NCI-H1694 treated with DMSO at 0.1 percent for 48 hours (cell line): ENCODE results near the gene GLS.
A peak's percentile ranks its signal among the peaks of the same experiment; 100 is the strongest.
"Not testable (repeated sequence)": the region's sequence is repeated elsewhere in the genome, so short reads cannot be mapped to it uniquely, and the experiment has no call there.

Experiments used
- DNase-seq: peaks from one replicate; lab custom pipeline; 2025; lab: John Stamatoyannopoulos, UW

Gene GLS

DNA sequence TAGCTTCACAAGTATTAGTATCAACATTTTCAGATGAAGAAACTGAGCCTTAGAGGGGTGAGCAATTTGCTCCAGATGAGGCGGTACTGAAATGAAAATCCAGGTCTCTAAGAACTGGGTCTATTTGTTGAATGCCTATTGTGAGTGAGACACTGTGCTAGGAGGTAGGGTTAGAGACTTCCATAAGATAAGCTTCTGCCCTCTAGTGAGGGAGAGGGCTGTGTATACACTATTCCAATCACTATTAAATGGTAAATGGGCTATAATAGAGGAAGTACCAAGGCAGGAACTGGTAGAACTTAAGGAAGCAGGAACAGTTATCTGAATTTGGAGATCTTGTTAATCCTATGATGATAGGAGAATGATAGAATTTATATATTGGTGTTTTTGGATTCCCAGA, 23.6 kb upstream of the GLS start:
- DNase-seq, result no peak

DNA sequence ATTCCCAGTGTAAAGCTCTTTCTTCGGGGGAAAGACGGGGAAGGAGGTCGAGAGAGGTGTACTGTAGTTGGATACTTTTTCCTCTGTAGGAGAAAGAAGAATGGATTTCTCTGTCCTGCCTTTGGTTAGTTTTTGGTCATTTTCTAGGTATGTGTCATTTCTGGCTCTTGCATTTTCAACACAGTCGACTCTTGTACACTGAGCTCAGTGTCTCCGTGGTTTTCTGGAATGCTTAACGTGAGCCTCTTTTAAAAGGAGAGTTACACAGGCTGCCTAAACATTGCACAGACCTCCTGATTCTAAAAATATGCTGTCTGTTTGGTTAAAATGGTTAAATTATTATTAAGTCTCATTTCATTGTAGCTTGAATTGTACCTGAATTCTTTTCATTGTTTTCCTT, 21.8 kb upstream of the GLS start:
- no peak for DNase-seq

DNA sequence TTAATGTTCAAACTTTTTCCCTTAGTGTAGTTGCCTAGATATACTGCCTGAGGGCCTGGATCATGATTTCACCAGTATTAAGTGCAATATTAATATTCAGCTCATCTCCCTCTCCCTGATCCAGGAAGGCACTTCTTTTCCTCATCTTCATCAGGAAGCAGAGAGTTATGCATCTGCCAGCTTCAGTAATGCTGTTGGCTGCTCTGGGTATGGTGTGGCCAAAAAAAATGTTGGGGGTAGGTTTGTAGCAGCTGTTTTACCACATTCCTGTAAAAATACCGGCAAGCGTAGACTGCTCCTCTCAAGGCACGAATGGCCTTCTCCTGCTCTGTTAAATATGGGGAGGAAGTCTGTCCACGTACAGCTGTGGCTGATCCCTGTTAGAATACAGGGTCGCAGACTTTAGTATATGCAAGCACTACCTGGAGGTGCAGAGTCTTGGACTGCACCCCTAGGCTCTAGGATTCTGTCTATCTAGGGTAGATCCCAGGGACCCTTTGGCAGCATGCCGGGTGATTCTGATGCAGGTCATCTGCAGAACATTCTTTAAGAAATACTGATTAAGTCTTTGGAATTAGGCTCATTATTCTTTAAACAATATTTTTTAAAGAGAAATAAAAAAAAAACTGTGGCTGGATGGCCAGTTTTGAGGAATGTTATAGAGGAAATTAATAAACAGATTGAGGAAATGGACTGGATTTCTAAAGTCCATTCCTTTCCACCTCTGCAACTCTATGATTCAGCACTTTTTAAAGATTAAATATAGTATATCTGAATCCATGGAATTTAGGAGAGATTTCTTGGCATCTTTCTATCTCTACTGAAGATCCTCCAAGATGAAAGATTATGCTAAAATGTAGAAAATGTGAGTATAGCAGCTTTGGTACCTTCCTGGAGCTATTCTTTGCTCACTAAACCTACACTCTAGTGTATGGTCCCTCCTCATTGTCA, 21.0 kb upstream of the GLS start:
- DNase-seq, result no peak

DNA sequence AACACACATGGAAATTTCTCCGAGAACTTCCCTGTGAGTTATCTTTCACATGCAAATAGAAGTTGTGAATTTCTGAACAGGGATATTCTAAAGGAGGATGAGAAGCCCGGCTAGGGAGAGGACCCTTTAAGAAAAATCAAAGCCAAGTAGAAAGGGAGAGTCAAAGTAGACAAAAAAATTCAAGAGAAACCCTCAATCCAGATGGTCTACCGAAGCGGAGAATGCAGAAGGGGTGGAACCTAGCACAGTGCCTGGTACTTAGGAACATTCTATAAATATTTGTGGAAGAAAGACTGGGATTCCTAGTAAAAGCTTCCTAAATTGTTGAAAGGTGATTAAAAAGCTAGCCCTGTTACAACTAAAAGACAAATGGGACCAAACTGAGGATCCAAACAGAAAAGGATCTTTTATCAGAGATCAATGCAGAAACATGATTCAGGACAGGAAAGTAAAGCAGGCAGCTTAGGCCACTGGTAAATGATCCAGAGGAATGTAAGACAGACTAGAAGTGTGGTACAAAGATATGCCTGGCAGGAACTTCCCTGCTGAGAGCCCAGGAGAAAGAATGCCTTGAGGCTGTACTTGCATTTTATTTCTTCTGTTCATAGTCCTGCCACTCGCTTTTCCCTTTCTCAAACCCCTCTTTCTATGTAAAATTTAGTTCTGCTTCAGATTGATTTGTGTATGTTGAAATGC, 19.5 kb upstream of the GLS start:
- DNase-seq, result no peak

DNA sequence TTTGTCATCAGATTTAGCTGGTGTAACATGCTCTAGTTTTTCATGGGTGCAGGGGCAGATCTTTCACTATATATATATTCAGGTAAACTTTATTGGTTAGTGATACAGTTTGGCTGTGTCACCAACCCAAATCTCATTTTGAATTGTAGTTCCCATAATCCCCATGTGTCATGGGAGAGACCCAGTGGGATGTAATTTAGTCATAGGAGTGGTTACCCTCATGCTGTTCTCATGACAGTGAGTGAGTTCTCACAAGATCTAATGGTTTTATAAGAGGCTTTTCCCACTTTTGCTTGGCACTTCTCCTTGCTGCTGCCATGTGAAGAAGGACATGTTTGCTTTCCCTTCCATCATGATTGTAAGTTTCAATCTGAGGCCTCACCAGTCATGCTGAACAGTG, 18.5 kb upstream of the GLS start:
- not testable (repeated sequence) for DNase-seq

DNA sequence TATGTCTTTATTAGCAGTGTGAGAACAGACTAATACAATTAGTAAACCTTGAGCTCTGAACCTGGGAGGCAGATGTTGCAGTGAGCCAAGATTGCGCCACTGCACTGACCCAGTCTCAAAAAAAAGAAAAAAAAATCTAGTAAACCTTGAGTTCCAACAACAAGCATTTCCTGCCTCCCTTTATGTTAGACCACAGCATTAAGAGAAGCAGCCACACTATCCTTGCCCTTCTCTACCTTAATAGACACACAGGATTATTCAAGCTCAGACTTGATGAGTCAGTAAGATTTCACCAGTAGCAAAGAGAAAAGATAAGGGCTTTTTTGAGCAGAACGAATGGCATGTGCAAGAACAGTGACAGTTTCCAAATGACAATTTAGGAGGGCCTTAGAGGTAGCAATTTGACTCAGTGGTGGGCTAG, 18.0 kb upstream of the GLS start:
- DNase-seq, result no peak

DNA sequence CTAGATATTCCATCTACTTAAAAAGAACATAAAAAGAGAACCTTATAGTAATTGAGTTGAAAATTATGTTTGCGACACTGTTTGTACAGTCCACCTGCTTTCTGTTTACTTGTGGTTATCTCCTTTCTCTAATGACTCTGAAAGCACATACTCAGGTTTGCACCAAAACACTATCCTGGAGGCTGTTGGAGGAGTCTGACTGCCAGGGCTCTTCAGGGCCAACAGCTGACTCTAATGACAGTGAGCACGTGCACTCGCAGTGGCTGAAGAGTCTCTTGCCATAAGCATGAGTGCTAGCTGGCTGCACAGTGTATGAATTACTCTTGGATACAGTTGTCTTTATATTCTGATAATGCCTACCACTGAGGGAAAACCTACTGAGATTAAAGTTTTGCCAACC, 16.7 kb upstream of the GLS start:
- DNase-seq, result no peak

DNA sequence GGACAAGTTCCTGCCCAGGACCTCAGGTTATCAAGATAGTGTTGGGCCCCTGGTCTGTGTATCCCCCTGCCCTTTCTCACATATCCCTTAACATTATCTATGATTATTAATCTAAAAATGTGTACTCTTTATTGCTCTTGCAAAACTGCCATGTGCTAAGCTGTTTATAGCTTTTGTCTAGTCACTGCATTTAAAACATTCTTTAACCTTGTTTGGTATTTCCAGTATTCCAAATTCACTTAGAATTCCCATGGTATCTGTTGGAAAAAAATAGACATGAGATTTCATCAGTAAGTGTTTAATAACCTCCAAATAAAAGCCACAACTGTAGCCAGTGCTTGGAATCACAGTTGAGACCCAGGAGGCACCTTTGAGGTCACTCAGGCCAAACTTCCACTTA, 16.2 kb upstream of the GLS start:
- DNase-seq, result no peak

DNA sequence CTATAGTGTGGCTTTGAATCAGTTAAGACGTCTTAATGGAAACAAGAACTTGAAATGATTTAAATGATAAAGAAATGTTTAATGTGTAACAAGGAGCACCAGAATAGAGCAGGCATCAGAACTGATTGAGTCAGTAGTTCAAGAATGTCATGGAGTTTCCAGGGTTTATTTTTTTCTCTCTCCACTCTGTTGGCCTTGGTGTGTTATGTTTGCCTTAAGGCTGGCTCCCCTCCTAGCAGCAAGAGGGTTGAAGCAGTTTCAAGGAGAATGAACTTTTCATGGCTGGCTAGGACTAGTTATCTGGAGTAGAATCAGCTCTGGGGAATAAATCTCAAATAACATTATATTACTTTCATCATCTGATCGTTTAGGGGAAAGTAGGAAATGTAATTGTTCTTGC, 13.4 kb upstream of the GLS start:
- no peak for DNase-seq

DNA sequence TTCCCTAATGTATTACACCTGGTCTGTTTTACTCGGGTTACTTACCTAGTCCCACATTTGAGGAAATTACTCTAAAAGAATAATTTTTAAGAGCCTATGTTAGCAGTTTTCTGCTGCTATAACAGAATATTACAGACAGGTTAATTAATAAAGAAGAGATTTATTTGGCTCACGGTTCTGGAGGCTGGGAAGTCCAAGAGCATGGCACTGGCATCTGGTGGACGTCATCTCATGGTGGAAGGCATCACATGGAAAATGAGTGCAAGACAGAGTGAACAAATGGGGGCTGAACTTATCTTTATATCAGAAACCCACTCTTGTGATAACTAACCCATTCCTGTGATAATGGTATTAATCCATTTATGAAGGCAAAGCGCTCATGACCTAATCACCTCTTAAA, 12.8 kb upstream of the GLS start:
- no peak for DNase-seq

DNA sequence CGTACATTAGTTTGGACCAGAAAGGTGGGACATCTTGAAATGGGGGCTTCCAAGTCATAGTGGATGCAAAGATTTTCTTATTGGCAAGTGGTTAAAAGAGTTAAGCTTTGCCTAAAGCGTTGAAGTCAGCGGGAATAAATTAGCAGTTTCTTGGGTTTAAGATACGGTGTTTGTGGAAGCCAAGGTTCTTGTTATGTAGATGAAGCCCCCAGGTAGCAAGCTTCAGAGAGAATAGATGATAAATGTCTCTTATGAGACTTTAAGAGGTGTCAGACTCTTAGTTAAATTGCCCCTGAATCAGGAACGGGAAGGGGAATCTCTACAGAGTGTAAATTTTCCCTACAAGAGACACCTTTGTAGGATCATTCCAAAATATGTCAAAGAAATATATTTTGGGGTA, 10.9 kb upstream of the GLS start:
- no peak for DNase-seq

DNA sequence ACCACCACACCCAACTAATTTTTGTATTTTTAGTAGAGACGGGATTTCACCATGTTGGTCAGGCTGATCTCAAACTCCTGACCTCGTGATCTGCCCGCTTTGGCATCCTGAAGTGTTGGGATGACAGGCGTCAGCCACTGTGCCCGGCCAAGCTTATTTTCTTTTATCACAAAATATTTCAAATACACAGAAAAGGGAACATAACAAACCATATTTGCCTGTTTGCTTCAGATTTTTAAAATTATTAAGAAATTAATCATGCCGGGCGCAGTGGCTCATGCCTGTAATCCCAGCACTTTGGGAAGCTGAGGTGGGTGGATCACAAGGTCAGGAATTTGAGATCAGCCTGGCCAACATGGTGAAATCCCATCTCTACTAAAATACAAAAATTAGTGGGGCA, 7.2 kb upstream of the GLS start:
- DNase-seq, result not testable (repeated sequence)

DNA sequence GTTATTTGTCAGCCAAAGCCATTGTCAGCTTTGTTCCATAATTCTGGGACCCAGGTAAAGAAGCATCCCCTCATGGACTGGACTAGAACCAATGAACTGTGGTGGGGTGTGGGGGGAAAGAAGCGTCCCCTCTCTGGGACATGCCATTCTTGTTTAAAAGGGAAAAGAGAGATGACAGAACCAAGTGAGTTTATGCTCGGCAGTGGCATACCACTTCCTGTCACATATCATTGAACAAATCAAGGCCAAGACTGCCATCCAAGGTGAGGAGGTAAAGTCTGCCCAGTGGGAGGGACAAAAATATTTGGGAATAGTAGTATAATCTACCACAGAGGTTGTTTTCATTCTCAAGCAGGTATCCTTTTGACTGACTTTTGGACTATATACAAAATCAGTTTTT, 4.7 kb upstream of the GLS start:
- no peak for DNase-seq

DNA sequence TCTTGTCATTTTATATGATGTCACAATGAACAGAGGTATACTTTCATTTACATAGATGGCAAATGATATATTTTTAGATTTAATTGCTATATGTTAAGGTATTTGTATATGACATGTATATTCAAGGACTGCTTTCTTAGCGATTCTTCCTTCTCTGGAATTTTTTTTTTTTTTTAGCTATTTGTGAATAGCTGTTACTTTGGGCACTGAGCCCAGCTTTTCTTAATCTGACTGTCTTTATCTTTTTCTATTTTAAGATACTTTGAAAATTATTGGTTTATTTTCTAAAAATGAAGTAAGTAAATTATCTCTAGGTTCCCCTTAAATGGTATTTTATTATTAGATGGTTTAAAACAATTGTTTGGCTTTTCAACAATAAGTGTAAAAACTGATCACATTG, 4.0 kb upstream of the GLS start:
- DNase-seq, result no peak

DNA sequence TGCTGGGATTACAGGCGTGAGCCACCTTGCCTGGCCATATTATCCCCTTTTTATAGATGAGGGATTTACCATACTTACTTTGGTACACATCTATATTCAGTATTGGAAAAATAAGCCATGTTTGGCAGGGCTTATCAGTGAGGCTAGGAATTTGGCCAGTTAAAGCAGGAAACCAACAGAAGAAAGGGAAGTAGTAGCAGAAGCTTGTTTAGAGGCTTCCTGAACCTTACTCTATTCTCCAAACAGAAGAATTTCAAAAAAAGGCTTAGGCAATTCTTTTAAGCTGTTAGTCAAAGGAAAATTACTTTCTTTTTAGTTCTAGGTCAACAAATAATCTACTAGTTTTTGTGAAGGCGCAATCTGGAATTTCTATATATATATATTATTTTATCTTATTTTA, 3.2 kb upstream of the GLS start:
- no peak for DNase-seq

DNA sequence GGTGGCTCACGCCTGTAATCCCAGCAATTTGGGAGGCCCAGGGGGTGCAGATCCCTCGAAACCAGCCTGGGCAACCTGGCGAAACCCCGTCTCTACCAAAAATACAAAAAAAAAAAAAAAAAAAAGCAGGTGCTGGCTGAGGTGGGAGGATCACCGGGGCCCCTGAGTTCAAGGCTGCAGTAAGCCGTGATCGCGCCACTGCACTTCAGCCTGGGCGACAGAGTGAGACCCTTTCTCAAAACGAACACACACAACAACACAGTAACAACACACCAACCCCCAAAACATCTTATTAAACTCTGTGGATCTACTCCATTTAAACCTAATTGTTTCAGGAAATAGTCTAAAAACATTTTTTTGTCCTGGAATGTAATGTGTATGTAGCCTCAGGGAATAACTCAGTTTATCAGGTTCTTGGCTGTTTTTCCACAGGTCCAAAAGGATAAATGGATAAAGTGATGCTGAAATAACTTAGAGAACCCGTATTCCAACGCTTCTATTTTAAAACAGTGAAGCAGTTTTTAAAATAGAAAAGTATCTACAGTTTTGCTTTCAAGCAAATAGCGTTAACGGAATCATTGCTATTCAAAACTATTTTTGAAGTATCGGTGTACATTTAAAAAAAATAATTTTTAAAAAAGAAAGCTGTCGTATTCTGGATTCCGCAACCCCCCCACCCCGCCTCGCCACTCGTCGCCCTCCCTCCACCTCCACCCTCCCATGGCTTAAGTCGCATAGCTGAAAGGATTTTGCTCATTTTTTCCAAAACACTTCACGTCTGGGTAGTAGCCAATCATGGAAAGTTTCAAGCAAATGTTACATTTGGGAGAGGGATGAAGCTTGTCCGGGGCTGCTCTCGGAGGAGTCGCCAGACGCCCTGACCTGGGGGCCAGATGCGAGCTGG, 895 bp upstream of the GLS start:
- no peak for DNase-seq

DNA sequence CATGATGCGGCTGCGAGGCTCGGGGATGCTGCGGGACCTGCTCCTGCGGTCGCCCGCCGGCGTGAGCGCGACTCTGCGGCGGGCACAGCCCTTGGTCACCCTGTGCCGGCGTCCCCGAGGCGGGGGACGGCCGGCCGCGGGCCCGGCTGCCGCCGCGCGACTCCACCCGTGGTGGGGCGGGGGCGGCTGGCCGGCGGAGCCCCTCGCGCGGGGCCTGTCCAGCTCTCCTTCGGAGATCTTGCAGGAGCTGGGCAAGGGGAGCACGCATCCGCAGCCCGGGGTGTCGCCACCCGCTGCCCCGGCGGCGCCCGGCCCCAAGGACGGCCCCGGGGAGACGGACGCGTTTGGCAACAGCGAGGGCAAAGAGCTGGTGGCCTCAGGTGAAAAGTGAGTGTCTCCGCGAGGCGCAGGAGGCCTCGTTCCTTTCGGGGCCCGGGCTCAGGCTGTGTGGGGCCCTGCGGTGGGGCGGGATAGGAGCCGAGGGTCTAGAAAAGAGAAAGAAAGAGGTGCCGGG, 520 bp downstream of the GLS start:
- no peak for DNase-seq

DNA sequence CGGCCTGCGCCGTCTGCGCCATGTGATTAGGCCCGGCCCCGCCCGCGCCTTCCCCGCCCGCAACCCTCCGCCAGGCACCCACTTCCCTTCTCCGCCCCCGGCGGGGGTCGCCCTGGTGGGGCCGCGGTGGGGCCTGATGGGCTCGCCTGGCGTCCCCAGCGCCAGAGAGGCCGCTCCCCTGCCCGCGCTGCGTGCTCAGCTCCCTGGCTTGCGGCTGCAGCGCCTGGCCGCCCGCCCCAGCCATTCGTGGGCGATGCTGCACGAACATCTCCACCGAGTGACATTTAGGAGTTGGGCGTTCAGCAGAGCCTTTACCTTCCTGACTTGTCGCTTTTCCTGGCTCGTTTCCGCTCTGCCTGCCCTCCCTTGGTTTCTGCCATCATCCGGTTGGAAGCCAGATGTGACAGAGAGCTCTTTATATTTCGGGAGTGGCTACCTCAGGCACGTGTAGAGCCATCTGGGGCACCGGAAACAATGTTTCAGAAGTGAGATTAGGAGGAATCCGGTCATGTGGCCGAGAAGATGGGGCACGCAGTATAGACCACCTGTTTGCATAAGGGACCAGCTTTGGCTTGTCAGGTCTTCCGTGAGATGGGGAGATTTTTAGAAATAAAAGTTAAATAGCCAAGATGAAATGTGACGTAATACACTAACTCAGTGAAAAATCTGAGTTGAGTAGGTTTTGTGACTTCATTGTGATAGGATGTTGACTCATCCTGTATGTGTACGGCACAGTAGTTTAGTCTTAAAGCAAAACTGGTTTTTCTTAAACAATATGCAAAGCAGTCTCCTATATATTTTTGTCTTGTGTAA, 1.2 kb downstream of the GLS start:
- peak; percentile 76 for DNase-seq

DNA sequence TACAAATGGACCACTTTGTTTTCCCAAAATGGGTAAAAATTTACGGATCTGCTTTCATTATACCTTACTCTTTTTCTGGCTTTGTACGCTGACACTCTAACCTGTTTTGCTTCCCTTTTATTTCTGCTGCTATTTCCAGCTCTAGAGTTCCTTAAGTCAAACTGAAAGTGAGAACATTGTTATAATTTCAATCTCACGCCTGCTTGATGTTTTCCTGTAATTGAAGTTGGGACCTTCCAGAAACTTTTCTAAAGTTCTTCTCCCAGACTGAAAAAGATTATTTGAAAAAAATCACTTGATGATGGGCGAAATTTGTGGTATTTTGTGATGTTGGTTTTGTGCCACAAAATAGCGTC, 1.8 kb downstream of the GLS start:
- DNase-seq, result no peak

DNA sequence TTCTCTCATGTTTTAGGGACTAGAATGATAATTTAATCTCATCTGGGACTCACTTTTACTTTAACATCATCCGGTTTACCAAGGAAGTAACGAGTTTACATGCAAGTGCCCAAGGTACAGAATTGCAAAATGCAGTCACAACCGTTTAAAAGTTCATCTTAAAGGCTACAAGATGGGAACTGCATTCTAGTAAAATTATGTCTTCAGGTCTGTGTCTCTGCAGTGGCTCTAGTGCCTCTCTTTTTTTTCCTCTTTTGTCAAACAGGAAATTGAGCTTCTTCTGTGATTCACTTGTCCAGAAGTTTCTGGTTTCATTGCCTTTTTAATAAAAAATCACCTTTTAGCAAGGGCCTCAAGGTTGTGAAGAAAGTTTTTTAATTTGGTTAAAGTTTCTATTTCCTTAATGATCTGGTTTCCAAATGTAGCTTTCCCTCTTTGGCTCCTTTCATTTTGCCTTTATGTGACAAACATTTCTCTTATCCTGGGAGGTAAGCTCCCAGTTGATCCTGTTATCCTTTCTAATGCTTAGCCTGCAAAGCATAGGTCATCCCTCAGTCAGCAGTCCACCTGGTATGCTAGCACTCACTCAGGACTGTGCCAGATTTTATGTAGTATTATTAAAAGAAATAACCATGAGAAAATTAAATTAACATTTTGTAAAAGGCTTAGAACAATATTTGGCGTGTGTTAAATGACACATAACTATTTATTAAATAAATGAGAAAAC, 2.4 kb downstream of the GLS start:
- no peak for DNase-seq

DNA sequence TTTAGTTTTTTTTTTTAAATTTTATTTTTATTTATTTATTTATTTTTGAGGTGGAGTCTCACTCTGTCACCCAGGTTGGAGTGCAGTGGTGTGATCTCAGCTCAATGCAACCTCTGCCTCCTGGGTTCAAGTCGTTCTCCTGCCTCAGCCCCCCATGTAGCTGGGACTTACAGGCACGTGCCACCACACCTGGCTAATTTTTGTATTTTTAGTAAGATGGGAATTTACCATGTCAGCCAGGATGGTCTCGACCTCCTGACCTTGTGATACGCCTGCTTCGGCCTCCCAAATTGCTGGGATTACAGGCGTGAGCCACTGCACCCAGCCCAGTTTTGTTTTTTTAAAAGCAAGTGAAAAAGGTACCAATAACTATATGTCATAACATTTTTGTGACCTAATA, 5.2 kb downstream of the GLS start:
- DNase-seq, result not testable (repeated sequence)
